SU-DHL-6 (cell line): ENCODE measurements around the gene MCAT.
"Not testable (repeated sequence)": the region's sequence is repeated elsewhere in the genome, so short reads cannot be mapped to it uniquely, and the experiment has no call there.

Experiments used
- H2AFZ ChIP-seq: fragments of 200-600 bp; sonication (generic); 2 replicates; pipeline ENCODE4 v1.6.1; 2014; ENCODE audit warnings: low read depth, mild to moderate bottlenecking, moderate library complexity, mixed read lengths, antibody characterized with exemption, low read length; ENCODE audit not compliant: severe bottlenecking
- H3F3A ChIP-seq: fragments of 200-600 bp; shearing (Covaris generic); 2 replicates; pipeline ENCODE4 v1.6.0; 2016; ENCODE audit warnings: antibody characterized with exemption, mild to moderate bottlenecking; ENCODE audit not compliant: insufficient read depth
- H3K27ac ChIP-seq: fragments of 200-600 bp; sonication (generic); 2 replicates; pipeline ENCODE4 v1.5.1; 2016; ENCODE audit warnings: low read depth, mild to moderate bottlenecking, low read length, moderate library complexity, mixed read lengths
- H3K27me3 ChIP-seq: fragments of 200-600 bp; sonication (generic), shearing (Covaris generic); 2 replicates; pipeline ENCODE4 v1.6.0; 2014; ENCODE audit warnings: mild to moderate bottlenecking, low read length
- H3K36me3 ChIP-seq: fragments of 200-600 bp; sonication (generic); 2 replicates; pipeline ENCODE4 v1.6.1; 2014; ENCODE audit warnings: mild to moderate bottlenecking, low read length, mixed read lengths
- H3K4me2 ChIP-seq: fragments of 300-600, 200-600 bp; shearing (Covaris generic), sonication (generic); 2 replicates; pipeline ENCODE4 v1.6.0; 2014; ENCODE audit warnings: low read length, low read depth, mild to moderate bottlenecking; ENCODE audit not compliant: poor library complexity, severe bottlenecking
- H3K4me3 ChIP-seq: fragments of 200-600 bp; sonication (generic); 2 replicates; pipeline ENCODE4 v1.5.1; 2014; ENCODE audit warnings: antibody characterized with exemption, low read length, mild to moderate bottlenecking, mixed read lengths; ENCODE audit not compliant: insufficient read depth, poor library complexity, severe bottlenecking
- H3K79me2 ChIP-seq: fragments of 200-600 bp; sonication (generic); 2 replicates; pipeline ENCODE4 v1.6.1; 2014; ENCODE audit warnings: mild to moderate bottlenecking, low read length, moderate library complexity; ENCODE audit not compliant: insufficient read depth
- H3K9ac ChIP-seq: fragments of 200-600 bp; sonication (generic); 2 replicates; pipeline ENCODE4 v1.7.0; 2014; ENCODE audit warnings: mild to moderate bottlenecking, low read length
- H3K9me2 ChIP-seq: fragments of 200-600 bp; sonication (generic); replicated peaks from 2 replicates; pipeline ENCODE4 v1.6.1; 2014; ENCODE audit warnings: low read length; ENCODE audit not compliant: insufficient read depth
- H3K9me3 ChIP-seq: fragments of 200-600 bp; sonication (generic); 2 replicates; pipeline ENCODE4 v1.6.1; 2014; ENCODE audit warnings: low read length, mixed read lengths; ENCODE audit not compliant: insufficient read depth
- H4K20me1 ChIP-seq: fragments of 200-600 bp; sonication (generic); 2 replicates; pipeline ENCODE4 v1.6.1; 2014; ENCODE audit warnings: low read depth, mild to moderate bottlenecking, antibody characterized with exemption, low read length, moderate library complexity, mixed read lengths
- CTCF ChIP-seq: fragments of 200-600 bp; sonication (generic); IDR thresholded peaks from one replicate; pipeline ENCODE4 v1.5.1; 2017; ENCODE audit warnings: antibody characterized with exemption, mild to moderate bottlenecking, low read length, moderate library complexity; ENCODE audit not compliant: insufficient read depth, poor library complexity, severe bottlenecking
- EZH2phosphoT487 ChIP-seq: fragments of 200-600 bp; sonication (generic), shearing (Covaris generic); conservative IDR thresholded peaks from 2 replicates; pipeline ENCODE4 v1.6.1; 2018; ENCODE audit warnings: mild to moderate bottlenecking, antibody characterized with exemption, low read length, moderate library complexity, mixed read lengths

MCAT gene

DNA sequence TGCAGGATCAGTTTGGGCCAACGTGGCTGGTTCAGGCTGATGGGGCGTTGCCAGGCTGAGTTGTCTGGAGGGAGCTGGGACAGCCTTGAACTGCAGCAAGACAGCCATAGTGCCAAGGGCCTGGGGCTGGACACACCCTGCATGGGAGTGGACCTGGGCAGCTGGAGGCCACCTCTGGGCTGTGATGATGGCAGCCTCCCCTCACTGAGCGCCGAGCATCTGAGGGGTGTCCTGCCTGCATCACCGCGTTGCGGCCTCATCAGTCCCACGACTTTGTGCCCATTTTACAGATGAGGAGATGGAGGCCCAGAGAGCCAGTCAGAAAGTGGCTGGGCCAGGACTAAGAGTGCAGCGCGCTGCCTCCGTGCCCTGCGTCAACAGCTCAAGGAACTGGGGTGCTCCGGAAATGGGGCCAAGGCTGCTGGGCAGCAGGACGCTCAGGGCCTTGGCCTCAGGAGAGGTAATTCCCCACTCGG lies 7.6 kb upstream of the MCAT start:
- H3K4me3 ChIP-seq, result no peak overlapping the region
- H3K9ac ChIP-seq, result no peak overlapping the region
- no peaks in the 10 kb centered on the region; the same call in 1 of the 2 replicates for H3F3A ChIP-seq
- no peak overlapping the region for H2AFZ ChIP-seq
- H3K36me3 ChIP-seq, result no peaks in the 10 kb centered on the region
- no peaks in the 10 kb centered on the region for H3K9me2 ChIP-seq
- no peaks in the 10 kb centered on the region for H4K20me1 ChIP-seq
- H3K4me2 ChIP-seq, result no peak overlapping the region
- no peaks in the 10 kb centered on the region for H3K79me2 ChIP-seq
- H3K9me3 ChIP-seq, result no peaks in the 10 kb centered on the region
- no peak overlapping the region for H3K27ac ChIP-seq
- TF ChIP-seq EZH2phosphoT487 (no peak), CTCF (no peak)
- H3K27me3 ChIP-seq, result 0 out of 2 replicates have a peak, but pooled peaks cover 3% of the 10 kb centered on the region

- Histone ChIP-seq H4K20me1 (no peaks in the 10 kb centered on the region), H2AFZ (no peak overlapping the region), H3K79me2 (no peaks in the 10 kb centered on the region), H3K27me3 (0 out of 2 replicates have a peak, but pooled peaks cover 3% of the 10 kb centered on the region), H3K4me3 (no peak overlapping the region), H3K27ac (no peak overlapping the region), H3K9ac (no peak overlapping the region), H3K36me3 (no peaks in the 10 kb centered on the region), H3F3A (no peaks in the 10 kb centered on the region; the same call in 1 of the 2 replicates), H3K9me2 (no peaks in the 10 kb centered on the region), H3K9me3 (no peaks in the 10 kb centered on the region), H3K4me2 (no peak overlapping the region)
- TF ChIP-seq EZH2phosphoT487 (no peak), CTCF (no peak)
Measured at GRCh38 chr22:43148581-43148980, 5.4 kb upstream of the MCAT start.

GRCh38 chr22:43147821-43148220 lies 4.6 kb upstream of the MCAT start:
- H2AFZ ChIP-seq, result peak overlapping the region; percentile 69
- H3K4me3 ChIP-seq, result no peak overlapping the region
- H3K27ac ChIP-seq, result no peak overlapping the region
- no peaks in the 10 kb centered on the region; the same call in 1 of the 2 replicates for H3F3A ChIP-seq
- no peaks in the 10 kb centered on the region for H3K36me3 ChIP-seq
- no peak overlapping the region; the same call in 1 of the 2 replicates for H3K9ac ChIP-seq
- H3K79me2 ChIP-seq, result no peaks in the 10 kb centered on the region; the same call in 1 of the 2 replicates
- 0 out of 2 replicates have a peak, but pooled peaks cover 3% of the 10 kb centered on the region for H3K27me3 ChIP-seq
- H4K20me1 ChIP-seq, result no peaks in the 10 kb centered on the region
- H3K4me2 ChIP-seq, result peak overlapping the region; percentile 41
- no peaks in the 10 kb centered on the region for H3K9me3 ChIP-seq
- H3K9me2 ChIP-seq, result no peaks in the 10 kb centered on the region
- no peak for TF ChIP-seq EZH2phosphoT487
- no peak for TF ChIP-seq CTCF

GRCh38 chr22:43146332-43146731 lies 3.1 kb upstream of the MCAT start:
- not testable (repeated sequence) for H3K79me2 ChIP-seq, H3K36me3 ChIP-seq, H3K27me3 ChIP-seq, H3K9me3 ChIP-seq, H4K20me1 ChIP-seq, H3K27ac ChIP-seq, H3K9ac ChIP-seq, H2AFZ ChIP-seq, H3K4me3 ChIP-seq, H3F3A ChIP-seq, H3K9me2 ChIP-seq, H3K4me2 ChIP-seq

GRCh38 chr22:43145371-43145770 lies 2.2 kb upstream of the MCAT start:
- not testable (repeated sequence) for H3F3A ChIP-seq, H3K27ac ChIP-seq

More at GRCh38 chr22:43145371-43145770, 2.2 kb upstream of the MCAT start:
- not testable (repeated sequence) for H3K4me2 ChIP-seq, H2AFZ ChIP-seq, H4K20me1 ChIP-seq, H3K36me3 ChIP-seq, H3K27me3 ChIP-seq, H3K9me2 ChIP-seq, H3K4me3 ChIP-seq, H3K79me2 ChIP-seq, H3K9ac ChIP-seq, H3K9me3 ChIP-seq
